ENCODE results near the gene SLC44A4.

DNA sequence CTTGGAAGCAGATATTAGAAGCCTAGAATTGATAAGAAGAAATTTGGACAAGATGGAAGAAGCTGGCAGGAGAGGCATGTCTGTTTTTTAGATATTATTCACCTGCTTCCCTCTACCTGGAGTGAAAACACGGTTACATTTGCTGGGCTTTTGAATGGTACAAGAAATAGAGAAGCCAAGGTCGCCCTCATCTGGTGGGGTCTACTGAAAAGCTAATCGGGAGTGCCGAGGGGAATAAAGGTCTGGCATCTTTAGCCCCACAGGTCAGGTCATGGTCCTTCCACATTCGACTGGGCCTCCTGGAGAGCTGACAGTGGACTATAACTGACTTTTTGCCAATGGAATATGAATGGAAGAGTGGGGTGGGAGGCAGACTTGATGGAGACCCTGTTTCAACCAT is 44.1 kb upstream of the SLC44A4 start:
- TF ChIP-seq, protein P1, sequence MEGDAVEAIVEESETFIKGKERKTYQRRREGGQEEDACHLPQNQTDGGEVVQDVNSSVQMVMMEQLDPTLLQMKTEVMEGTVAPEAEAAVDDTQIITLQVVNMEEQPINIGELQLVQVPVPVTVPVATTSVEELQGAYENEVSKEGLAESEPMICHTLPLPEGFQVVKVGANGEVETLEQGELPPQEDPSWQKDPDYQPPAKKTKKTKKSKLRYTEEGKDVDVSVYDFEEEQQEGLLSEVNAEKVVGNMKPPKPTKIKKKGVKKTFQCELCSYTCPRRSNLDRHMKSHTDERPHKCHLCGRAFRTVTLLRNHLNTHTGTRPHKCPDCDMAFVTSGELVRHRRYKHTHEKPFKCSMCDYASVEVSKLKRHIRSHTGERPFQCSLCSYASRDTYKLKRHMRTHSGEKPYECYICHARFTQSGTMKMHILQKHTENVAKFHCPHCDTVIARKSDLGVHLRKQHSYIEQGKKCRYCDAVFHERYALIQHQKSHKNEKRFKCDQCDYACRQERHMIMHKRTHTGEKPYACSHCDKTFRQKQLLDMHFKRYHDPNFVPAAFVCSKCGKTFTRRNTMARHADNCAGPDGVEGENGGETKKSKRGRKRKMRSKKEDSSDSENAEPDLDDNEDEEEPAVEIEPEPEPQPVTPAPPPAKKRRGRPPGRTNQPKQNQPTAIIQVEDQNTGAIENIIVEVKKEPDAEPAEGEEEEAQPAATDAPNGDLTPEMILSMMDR (conservative IDR thresholded peaks at IDR 0.05): no peak
- TF ChIP-seq ZFX (IDR thresholded peaks at IDR 0.05): no peak
